ENCODE data around the gene ABCC11. TPM values are rescaled to one million over a fixed set of nuclear protein-coding genes. Genes with fewer than 3 reads are reported as not detected.

ABCC11 gene
- under 1 TPM; 0.11 to 0.22 (median 0.14) TPM for polyA plus RNA-seq (ENCODE audit: insufficient read length in 3 of 3)
- long read RNA-seq, donor 1, result 0 reads
- long read RNA-seq, donor 2, result 0 reads
- long read RNA-seq, donor 3, result 0 reads
- long read RNA-seq, donor 4, partial matches to known transcripts, result 31 of 54 reads
- long read RNA-seq, donor 4, other reads (novel, unspliced or antisense), result 23 of 54 reads
- long read RNA-seq, donor 5, result 0 reads
- long read RNA-seq, donor 6, result 0 reads
- long read RNA-seq, donor 7, result 0 reads
- long read RNA-seq, donor 8, result 0 reads
- long read RNA-seq, donor 9, result 0 reads
- long read RNA-seq, donor 10, result 0 reads
- long read RNA-seq, donor 11, result 0 reads
- long read RNA-seq, donor 12, partial matches to known transcripts, result 28 of 28 reads
- long read RNA-seq, donor 12, other reads (novel, unspliced or antisense), result 0 of 28 reads
- long read RNA-seq, donor 13, result 0 reads
- long read RNA-seq, donor 14, result 0 reads
- long read RNA-seq, donor 15, result 0 reads
- long read RNA-seq, donor 16, partial matches to known transcripts, result 82 of 82 reads
- long read RNA-seq, donor 16, other reads (novel, unspliced or antisense), result 0 of 82 reads

DNA sequence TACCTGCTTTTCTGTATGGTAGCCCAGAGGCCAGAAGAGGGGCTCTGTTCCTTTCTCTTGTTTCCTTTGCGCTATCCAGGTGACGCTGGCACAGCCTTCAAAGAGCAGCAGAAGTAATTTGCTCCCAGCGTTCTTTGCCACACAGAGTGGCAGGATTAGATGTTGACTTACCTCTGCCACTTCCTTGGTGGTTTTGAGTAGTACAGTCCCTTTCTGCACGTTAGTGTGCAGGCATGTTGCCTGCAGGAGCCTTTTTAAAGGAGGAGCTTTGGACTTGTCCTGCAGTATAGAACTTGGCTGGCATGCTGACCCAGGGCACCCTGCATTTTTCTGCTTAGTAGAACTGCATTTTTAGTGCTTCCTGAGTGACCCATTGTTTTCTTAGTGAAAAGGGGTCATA is at the start of gene ABCC11:
TSS of gene ABCC11 (minus strand) at position 229 of the 400 bp plus-strand sequence. CDS start 15,618 bp downstream, outside the sequence.
- DNase-seq (ENCODE audit: extremely low read depth in 1 of 11, low read depth in 9 of 11, low spot score in 4 of 11), result no peak

GRCh38 chr16:48295488-48296281 is 48.3 kb upstream of the ABCC11 start:
- no peak for DNase-seq (ENCODE audit: extremely low read depth in 1 of 11, low read depth in 9 of 11, low spot score in 4 of 11)

GRCh38 chr16:48294724-48295123 is 47.4 kb upstream of the ABCC11 start:
- no peak for DNase-seq (ENCODE audit: extremely low read depth in 1 of 11, low read depth in 9 of 11, low spot score in 4 of 11)

- DNase-seq (ENCODE audit: extremely low read depth in 1 of 11, low read depth in 9 of 11, low spot score in 4 of 11), result no peak
These were observed 45.1 kb upstream of the ABCC11 start for GRCh38 chr16:48292452-48292851.

- DNase-seq (ENCODE audit: extremely low read depth in 1 of 11, low read depth in 9 of 11, low spot score in 4 of 11), result no peak
These were observed 44.4 kb upstream of the ABCC11 start for GRCh38 chr16:48291754-48292153.

DNA sequence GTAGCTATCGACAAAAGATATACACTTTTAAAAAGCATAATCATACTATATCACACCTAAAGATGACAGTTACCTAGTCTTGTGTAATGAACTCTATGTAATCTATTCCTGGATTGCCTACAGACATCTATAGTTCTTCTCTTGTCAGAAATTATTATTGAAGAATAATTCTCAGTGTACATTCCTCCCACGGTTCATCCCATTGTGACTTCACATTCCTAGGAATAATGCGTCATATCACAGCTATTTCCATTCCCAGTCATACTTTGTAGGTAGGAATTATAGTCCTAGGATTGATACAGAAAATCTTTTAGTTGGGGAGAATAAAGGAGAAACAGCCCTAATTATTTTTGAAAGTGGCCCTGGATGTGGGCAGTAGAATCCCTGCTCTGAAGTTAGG is 44.0 kb upstream of the ABCC11 start:
- no peak for DNase-seq (ENCODE audit: extremely low read depth in 1 of 11, low read depth in 9 of 11, low spot score in 4 of 11)

GRCh38 chr16:48287239-48287638 is 39.9 kb upstream of the ABCC11 start:
- no peak for DNase-seq (ENCODE audit: extremely low read depth in 1 of 11, low read depth in 9 of 11, low spot score in 4 of 11)

DNA sequence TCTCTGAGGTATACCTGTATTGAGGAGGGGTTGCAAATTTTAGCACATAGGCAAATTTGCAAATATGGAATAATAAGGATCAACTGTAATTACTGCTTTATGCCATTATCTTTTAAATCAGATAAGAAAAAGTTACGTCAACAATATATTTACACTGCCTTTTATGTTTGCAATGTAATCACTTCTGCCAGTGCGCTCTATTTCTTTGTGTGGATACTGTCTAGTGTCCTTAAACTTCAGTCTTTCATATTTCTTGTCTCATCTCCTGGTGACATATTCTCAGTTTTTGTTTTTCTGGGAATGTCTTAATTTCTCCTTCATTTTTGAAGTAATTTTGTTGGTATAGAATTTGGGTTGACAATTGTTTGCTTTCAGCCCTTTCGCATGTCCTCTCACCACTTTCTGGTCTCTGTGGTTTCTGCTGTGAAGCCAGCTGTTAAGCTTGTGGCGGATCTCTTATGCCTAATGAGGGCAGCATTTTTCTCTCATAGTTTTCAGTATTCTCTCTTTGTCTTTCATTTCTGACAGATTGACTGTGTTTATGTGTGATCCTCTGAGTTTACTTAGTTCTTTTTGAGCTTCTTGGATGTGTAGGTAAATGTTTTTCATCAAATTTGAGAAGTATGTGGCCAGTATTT is 37.6 kb upstream of the ABCC11 start:
- DNase-seq (ENCODE audit: extremely low read depth in 1 of 11, low read depth in 9 of 11, low spot score in 4 of 11), result no peak

GRCh38 chr16:48282636-48283263 is 35.4 kb upstream of the ABCC11 start:
- DNase-seq (ENCODE audit: extremely low read depth in 1 of 11, low read depth in 9 of 11, low spot score in 4 of 11), result no peak

- no peak for DNase-seq (ENCODE audit: extremely low read depth in 1 of 11, low read depth in 9 of 11, low spot score in 4 of 11)
These were observed 33.2 kb upstream of the ABCC11 start for GRCh38 chr16:48280546-48280945.

GRCh38 chr16:48279199-48279598 is 31.9 kb upstream of the ABCC11 start:
- DNase-seq (ENCODE audit: extremely low read depth in 1 of 11, low read depth in 9 of 11, low spot score in 4 of 11), result no peak

- DNase-seq (ENCODE audit: extremely low read depth in 1 of 11, low read depth in 9 of 11, low spot score in 4 of 11), result no peak
These were observed 29.8 kb upstream of the ABCC11 start for GRCh38 chr16:48277158-48277557.

DNA sequence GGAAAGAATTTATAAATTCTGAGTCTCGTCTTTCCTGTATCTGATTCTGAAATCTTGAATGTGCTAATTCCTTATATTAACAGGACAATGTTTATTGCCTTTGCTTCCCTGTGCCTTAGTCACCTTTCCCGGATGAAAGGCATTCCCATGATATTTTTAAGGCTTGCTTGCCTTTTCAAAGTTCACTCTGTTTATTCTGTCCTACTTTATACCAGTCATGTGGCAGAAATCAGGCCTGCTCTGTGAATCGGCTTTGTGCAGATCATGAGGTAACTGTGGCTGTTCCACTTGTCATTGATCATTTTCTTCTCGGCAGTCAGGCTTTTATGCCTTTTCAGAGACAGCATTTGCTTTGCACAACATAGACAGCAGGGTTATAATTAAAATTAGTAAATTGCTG is 28.8 kb upstream of the ABCC11 start:
- no peak for DNase-seq (ENCODE audit: extremely low read depth in 1 of 11, low read depth in 9 of 11, low spot score in 4 of 11)

- DNase-seq (ENCODE audit: extremely low read depth in 1 of 11, low read depth in 9 of 11, low spot score in 4 of 11), result no peak
These were observed 27.1 kb upstream of the ABCC11 start for GRCh38 chr16:48274476-48274875.

GRCh38 chr16:48272837-48273421 is 25.6 kb upstream of the ABCC11 start:
- DNase-seq (ENCODE audit: extremely low read depth in 1 of 11, low read depth in 9 of 11, low spot score in 4 of 11), result no peak

- no peak for DNase-seq (ENCODE audit: extremely low read depth in 1 of 11, low read depth in 9 of 11, low spot score in 4 of 11)
These were observed 24.4 kb upstream of the ABCC11 start for GRCh38 chr16:48271728-48272127.

GRCh38 chr16:48269011-48269410 is 21.7 kb upstream of the ABCC11 start:
- DNase-seq (ENCODE audit: extremely low read depth in 1 of 11, low read depth in 9 of 11, low spot score in 4 of 11), result no peak

- no peak for DNase-seq (ENCODE audit: extremely low read depth in 1 of 11, low read depth in 9 of 11, low spot score in 4 of 11)
These were observed 15.3 kb upstream of the ABCC11 start for GRCh38 chr16:48262631-48263030.

DNA sequence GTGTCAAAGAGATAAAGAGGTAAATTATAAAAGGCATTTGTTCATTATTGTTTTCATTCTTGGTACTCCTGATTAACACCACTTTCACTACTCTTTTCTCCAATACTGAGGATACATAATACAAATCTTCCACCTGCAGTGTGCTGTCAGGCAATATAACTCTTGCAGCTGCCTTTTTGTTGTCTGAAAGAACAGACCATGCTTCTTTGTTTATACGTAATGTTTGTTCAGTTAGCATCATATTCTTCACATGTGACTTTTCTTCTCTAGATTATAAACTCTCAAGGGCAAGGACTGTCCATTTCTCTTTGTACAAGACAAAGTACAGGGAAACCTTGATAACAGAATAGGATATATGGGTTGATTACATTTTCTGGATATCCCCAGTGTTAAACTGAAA is 14.2 kb upstream of the ABCC11 start:
- no peak for DNase-seq (ENCODE audit: extremely low read depth in 1 of 11, low read depth in 9 of 11, low spot score in 4 of 11)
